Stimulated activated CD4-positive, alpha-beta T cell treated with anti-CD3 and anti-CD28 coated beads, Interleukin-15, amount 100 ng/mL, for 1 hour (primary cell): ENCODE data around the gene PTRHD1.

Experiments
- DNase-seq, 2 donors: peaks; one replicate each; pipeline ENCODE4 v3.0.0-alpha.2; 2020; ENCODE audit warnings: low read depth in 1 of 2, low spot score in 1 of 2

The PTRHD1 gene

GRCh38 chr2:24830786-24831185, 37.6 kb upstream of the PTRHD1 start:
- DNase-seq: no peak

DNA sequence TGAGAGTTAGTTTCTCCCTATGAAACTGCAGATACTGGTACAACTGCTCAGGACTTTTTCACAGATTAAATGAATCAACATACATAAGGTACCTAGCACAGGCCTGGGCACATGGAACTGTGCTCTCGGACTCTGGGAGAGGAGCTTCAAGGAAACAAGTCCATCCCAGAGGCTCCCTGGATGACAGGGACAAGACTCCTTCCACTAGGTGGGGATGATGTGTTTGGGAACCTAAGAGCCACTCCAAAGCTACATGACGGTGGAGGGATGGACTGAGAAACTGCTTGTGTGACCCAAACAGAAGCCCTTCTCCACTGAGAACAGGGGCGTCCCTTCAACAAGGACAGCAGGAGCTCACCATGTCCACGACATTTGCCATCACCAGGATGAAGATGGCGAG, 37.2 kb upstream of the PTRHD1 start:
- DNase-seq: no peak

GRCh38 chr2:24828238-24828996, 35.2 kb upstream of the PTRHD1 start:
- no peak for DNase-seq

DNA sequence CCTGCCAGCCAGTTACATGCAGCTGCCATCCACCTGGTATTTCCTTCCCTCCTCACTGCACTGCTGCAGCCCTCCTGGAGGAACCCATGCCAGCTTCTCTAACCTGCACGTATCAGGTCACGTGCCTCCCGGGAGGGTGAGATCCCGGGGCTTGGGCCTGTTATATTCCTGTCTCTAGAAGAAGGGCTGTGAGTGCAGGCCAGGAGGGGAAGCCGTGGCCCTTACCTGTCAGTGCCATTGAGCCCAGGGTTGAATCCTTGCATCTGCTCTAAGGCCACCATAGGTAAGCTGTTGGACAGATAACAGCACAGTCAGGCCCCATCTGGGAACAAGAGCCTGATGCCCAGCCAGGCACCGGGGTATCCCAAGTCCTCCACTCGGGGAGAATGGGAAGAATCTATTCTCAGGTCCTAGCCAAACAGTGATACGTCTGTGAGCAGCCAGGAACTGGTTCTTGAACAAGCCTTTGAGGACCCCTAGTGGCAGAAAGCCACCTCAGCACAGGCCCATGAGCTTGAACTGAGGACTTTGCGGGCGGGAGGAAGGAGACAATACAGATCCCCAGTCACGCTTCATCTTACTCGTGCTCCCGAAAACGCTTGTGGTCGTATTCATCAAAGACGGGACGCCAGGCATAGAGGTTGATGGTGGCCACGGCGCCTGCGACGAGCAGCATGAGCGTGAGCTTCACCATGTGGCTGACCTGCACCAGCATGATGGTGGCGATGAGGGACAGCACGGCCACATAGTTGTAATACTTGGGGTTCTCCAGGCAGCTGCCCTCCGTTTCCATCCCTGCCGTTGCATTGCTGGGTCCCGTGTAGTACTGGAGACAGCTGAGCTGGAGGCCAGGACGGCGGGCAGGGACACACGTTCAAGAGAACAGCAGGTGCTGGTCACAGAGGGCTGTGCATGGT, 34.4 kb upstream of the PTRHD1 start:
- peak; percentile 42 to 47 for DNase-seq

DNA sequence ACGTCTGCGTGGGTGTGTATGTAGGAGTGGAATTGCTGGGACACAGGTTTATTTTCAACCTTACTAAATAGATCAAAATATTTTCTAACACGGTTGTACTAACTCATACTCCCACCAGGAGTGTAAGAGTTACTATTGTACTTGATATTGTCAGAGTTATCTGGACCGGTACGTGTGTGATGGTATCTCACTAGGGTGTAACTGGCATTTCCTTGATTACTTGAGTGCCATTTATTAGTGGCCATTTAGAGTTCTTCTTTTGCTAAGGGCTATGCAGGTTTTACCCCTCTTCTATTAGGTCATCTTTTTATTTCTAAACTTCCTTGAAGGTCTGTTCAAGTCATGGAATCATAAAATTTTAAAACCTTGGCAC, 33.6 kb upstream of the PTRHD1 start:
- no peak for DNase-seq

DNA sequence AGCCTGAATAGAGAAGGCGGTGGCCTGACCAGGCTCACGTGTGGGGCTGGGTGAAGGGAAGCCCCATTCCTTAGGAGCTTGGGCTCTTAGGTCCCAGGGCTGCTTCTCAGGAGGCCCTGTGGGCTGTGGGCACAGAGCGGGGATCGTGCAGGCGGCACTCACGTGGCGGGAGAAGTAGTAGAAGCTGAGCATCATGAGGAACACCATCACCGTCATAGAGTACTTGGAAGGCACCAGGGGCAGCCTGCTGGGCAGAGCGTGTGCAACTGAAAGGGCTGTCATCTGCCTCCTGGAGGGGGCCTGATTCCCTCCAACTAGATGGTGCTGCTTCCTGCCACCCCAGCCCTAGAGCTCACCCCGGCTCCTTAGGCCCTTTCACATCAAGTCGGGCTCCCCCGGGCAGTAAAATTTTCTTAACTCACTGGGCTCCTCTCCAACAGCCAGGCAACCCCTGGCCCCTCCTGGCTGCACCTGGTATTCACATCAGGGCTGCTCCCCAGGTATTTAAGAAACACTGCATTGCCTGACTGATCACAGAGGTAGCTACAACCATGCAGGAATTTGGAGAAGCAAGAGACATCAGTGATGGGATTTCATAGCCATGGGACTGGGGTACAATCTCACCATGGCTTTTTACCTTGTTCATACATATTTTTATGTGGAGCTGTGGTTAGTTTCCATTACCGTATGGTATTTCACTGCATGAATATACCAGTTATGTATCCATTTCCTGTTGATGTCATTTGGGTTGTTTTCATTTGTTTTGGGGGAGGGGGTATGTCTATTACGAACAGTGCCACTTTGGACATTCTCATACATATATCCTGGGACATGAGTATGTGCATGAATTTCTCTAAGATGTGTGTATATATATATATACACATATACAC, 32.9 kb upstream of the PTRHD1 start:
- no peak for DNase-seq

GRCh38 chr2:24824966-24825882, 32.0 kb upstream of the PTRHD1 start:
- no peak for DNase-seq

- no peak for DNase-seq
Measured at GRCh38 chr2:24824071-24824588, 30.9 kb upstream of the PTRHD1 start.

DNA sequence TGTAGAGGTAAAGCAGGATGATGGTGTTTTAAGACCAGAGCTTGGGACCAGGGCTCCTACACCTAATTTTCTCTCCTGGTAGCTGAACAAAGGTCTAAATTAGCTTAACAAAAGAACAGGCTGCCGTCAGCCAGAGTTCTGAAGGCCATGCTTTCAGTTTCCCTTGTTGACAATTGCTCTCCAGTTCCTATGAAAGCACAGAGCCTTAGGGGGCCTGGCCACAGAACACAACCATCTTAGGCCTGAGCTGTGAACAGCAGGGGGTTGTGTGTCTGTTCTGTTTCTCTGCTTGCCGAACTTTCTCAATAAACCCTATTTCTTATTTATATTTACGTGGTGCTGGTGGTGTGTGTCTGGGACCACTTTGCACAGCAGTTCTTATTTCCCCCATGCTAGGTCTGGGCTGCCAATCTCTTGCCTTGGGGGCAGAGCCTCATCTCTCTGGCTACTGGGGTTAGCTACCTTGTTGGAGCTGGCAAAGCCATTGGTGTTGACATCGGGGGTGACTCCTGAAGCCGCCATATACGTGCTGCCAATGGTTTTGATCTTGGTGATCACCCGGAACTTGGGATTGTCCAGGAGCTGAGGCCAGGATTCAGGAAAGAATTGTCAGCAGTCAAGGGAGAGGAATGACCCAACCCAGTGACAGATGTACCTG, 29.0 kb upstream of the PTRHD1 start:
- DNase-seq: no peak

GRCh38 chr2:24821433-24821891, 28.3 kb upstream of the PTRHD1 start:
- DNase-seq: no peak

DNA sequence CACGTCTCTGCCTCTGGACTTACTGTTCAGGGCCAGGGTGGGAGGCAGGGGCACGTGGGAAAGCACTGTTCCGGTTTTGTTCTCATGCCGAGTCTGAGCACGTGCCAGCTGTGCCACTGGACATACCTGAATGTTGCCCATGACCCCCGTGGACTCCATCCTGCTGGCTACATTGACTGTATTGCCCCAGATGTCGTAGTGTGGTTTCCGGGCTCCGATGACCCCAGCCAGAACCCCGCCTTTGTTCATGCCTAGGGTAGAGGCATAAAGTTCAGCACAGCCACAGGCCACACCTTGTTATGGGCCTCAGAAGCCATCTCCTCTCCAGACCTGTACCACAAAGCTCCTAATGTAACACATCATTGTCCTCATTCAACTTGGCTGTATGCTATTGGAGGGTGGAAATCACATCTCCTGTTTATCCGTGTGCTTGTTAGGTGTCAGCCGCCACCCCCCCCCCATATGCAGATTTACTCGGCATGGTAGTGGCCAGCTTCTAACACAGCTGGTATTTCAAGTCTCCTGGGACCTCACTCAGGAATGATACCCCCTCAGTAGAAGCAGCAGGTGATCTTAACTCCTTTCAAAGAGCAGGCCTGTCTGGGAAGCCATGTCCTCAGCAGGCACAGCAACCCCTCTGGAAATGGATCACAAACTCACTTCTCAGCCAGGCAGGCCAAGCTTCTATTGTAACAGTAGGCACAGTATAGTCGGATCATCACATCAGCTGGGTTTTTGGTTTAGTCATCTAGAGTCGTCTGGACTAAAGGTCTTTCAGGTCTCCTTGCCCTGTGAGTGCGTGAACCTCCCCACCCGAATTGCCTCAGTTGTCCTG, 27.6 kb upstream of the PTRHD1 start:
- DNase-seq: no peak

- DNase-seq: no peak
Measured at GRCh38 chr2:24820175-24820513, 27.0 kb upstream of the PTRHD1 start.

GRCh38 chr2:24819442-24820174, 26.4 kb upstream of the PTRHD1 start:
- DNase-seq: no peak

DNA sequence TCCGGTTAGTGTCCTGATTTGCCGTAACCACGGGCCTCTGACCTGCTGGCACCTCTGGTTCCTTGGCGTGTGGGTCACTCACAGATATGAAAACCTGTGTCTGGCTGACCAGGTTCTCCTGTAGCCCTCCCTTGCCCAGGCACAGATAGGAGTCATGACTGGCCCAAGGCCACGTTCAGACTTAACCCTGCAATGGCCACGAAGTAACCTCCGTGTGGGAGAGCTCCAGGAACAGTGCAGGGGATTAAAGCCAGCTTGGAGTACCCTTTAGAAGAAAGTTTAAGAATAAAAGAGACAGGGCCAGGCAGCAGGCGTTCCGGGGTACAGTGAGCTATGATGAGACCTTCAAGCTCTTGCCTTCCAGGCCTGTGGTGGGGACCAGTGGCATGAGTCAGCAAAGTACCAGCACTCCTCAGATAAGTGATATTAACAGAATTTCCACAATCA, 25.6 kb upstream of the PTRHD1 start:
- no peak for DNase-seq

- no peak for DNase-seq
Measured at GRCh38 chr2:24816884-24817283, 23.7 kb upstream of the PTRHD1 start.

- no peak for DNase-seq
Measured at GRCh38 chr2:24816404-24816803, 23.2 kb upstream of the PTRHD1 start.

DNA sequence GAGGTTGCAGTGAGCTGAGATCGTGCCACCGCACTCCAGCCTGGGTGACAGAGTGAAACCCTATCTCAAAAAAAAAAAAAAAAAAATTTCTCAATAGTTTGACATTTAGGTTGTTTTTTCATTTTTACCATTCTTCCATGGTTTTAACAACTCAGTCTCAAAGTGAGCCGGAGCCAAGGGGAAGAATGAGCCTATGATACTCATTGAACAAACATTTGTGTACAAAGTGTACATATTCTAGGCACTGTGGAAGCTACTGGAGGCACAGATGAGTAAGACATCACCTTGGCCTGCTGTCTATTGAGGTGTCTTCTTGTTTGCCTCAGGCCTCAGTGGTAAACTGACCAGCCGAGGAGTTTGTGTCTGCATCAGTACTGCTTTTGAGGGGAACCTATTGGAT, 22.0 kb upstream of the PTRHD1 start:
- DNase-seq: no peak

DNA sequence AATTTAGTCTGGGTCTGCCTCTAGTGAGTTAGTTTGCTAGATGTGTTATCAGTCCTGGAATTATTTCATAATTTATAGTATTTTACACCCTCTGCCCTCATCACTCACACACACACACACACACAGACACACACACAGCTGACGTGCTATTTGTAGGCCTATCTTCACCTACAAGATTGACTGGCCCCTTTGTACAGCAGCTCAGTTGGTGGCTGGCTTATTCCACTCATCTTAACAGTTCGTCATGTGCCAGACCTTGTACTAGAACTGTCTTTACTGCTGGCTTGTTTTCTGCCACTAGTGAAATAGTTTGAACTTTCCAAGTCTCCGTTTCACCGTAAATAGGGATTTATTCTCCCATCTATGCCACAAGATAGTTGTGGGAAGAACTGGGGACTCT, 21.3 kb upstream of the PTRHD1 start:
- no peak for DNase-seq
